HG02642 (cell line): Measurements from ENCODE around the gene GALNT14.

Source experiments
- ATAC-seq: cut with Tn5 transposase; IDR thresholded peaks from one replicate; pipeline ENCODE4 v1.9.1; 2021; ENCODE audit warnings: mild to moderate bottlenecking; ENCODE audit not compliant: unreplicated experiment, poor library complexity

GALNT14 gene

GRCh38 chr2:30957591-30957990, 180.6 kb downstream of the GALNT14 start:
- ATAC-seq: no peak

DNA sequence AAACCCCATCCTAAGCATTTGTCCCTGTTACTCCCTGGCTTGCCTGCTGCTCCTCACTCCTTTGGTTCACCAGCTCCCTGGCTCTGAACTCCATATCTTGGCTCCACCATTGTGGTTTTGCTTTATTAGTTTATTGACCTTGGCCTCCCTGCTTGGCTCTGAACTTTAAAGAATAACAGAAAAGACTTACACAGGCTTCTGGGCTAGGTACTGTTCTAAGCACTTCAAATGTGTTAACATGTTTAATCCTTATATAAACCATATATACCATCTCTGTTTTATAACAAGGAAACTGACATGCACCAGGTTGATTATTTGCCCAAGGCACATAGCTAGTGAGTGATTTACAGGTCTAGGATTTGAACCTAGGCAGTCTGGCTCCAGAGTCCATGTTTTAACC, 181.2 kb downstream of the GALNT14 start:
- no peak for ATAC-seq

- ATAC-seq: no peak
Measured at GRCh38 chr2:30955516-30956132, 182.6 kb downstream of the GALNT14 start.

DNA sequence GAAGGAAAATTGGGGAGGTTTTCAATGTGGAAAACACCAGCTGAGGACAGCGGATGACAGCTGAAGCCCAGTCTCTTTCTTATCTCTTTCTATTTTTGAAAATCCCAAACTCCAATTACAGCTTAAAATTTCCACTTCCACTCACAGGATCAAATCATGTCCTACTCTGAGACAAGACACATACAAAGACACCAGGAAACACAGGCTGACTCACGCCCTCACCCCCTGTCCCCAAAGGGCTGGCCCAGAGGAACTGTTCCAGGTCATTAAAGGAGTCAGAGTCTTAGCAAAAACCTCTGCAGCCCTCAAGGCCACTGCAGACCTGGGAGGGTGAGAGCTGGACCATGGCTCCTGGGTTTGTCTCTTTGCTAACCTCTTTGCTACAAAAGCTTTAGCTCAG, 187.9 kb downstream of the GALNT14 start:
- ATAC-seq: no peak

DNA sequence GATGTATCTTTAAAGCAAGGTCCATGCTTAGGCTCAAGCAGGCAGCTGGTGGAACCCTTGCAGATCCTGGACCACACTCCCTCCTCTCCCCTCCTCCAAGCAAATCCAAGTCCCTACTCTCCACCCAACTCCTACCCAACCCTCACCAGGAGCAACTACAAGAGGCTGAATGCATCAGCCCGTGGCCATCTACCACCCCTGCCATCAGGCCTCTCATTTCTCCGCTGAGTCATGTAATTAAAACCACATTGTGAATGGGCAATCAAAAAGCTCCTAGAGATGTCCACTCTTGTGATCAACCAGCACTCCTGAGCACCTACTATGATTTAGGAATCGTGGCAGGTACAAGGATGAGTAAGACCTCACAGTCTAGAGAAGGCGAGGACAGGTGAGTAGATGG, 188.8 kb downstream of the GALNT14 start:
- no peak for ATAC-seq

DNA sequence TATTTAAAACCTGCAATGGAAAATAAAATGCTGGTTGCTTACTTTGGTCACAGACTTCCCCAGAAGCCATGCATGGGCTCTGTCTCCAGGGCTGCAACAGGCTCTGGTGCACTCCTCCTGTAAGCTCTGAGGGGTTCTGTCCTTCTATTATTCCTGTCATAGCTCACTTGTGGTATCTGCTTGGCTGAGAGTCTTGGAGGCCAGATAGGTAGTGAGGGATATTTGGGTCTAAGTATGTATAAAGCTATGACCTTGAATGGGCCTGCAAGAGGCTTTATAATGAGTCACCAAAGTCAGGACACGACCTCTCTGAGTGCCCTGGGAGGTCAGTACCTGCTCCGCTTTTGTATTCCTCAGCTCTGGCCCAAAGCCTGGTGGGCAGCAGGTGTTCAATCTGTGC, 189.4 kb downstream of the GALNT14 start:
- ATAC-seq: no peak

DNA sequence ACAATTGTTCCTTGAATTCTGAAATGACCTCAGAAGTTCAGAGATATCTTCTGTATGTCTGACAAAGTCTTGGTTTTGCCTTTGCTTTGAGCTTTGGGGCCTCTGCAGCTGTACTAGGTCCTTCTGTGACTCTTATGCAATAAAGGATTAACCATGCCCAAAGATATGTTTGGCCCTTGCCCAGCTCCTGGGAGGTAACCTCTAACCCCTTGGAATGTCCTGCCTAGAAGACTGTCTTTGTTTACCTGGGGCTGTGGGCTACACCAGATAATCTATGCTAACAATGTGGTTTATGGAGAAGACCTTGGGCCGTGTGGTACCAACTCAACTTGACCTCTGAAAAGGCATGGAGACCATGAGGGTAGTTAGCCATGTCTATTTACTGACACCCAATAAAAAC, 190.1 kb downstream of the GALNT14 start:
- ATAC-seq: no peak

GRCh38 chr2:30947686-30948085, 190.6 kb downstream of the GALNT14 start:
- ATAC-seq: no peak

- no peak for ATAC-seq
Measured at GRCh38 chr2:30942419-30942818, 195.8 kb downstream of the GALNT14 start.

GRCh38 chr2:30940839-30941238, 197.4 kb downstream of the GALNT14 start:
- no peak for ATAC-seq

DNA sequence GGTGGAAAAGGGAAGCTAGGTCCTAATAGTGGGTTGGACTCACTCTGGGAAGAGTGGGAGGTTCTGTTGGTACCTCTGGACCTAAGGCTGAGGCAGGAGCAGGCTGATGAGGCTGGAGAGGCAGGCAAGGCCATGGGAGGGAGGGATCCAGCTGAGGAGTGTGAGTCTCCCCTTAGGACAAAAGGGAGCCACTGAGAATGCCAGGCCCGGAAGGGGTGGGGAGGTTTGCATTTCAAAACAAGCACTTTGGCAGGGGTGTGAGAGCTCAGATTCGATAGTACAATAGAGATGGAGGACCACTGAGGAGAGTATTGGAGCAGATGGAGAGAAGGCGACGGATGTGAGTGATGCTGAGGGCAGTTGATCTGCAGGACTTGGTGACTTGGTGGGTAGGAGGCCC, 198.9 kb downstream of the GALNT14 start:
- no peak for ATAC-seq

DNA sequence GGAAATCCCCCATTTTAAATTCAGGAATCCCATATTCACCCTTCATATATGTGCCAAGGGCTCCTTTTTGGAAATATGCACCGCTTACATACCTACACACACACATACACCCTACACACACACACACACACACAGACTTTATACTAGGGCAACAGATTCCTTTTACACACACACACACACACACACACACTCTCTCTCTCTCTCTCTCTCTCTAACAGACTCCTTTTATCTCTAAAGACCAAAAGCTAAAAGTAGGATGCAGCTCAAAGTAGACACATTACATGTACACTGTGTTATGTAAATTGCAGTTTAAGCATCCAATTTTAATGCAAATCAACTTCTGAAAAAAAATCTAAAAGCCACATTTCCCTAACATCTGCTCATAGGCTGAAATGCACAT, 200.0 kb downstream of the GALNT14 start:
- ATAC-seq: no peak

- no peak for ATAC-seq
Measured at GRCh38 chr2:30936977-30937376, 201.3 kb downstream of the GALNT14 start.

- ATAC-seq: no peak
Measured at GRCh38 chr2:30935795-30936194, 202.4 kb downstream of the GALNT14 start.

- ATAC-seq: no peak
Measured at GRCh38 chr2:30934066-30934465, 204.2 kb downstream of the GALNT14 start.

GRCh38 chr2:30933496-30933895, 204.7 kb downstream of the GALNT14 start:
- no peak for ATAC-seq

DNA sequence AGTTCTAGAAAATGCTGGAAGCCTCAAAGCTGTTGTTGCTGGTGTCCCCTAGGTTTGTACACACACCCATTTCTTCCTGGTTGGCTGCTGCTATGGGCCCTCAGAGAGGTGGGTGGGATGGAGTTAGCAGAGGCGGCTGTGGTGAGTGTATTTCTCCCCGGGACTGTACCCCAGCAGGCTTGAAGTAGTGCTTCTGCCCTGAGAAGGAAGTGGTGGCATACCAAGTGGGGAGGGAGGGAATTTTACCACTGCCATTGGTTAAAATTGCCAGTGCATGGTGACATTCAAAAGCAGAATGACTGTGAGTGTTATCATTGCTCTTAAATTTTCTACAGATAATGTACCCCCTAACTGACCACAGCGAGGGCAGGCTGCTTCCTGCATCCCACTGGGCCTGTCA, 205.4 kb downstream of the GALNT14 start:
- ATAC-seq: no peak

DNA sequence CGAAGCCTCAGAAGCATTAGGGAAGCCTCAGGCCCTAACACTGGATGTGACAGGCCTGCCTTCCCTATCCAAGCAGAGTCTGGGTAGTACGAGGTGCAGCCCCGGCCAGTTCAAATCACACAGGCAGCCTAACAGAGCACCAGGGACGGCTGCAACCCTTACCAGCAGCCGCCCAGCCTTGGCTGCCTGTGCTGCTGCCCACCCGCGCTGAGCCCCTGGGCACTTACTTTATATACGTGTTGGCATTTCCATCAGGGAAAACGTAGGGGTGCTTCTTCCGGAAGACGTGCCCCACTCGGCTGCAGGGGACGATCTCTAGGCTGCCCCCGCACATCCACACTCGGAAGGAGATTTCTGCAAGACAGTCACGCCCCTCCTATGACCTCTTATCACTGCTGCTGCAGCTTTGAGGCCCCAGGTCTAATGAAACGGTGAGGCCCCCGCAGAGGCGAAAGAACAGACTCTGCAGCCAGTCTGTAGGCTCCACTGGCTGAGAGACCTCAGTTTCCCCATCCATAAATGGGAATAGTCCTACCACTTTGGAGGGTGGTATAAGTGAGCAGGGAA, 206.3 kb downstream of the GALNT14 start:
- no peak for ATAC-seq

DNA sequence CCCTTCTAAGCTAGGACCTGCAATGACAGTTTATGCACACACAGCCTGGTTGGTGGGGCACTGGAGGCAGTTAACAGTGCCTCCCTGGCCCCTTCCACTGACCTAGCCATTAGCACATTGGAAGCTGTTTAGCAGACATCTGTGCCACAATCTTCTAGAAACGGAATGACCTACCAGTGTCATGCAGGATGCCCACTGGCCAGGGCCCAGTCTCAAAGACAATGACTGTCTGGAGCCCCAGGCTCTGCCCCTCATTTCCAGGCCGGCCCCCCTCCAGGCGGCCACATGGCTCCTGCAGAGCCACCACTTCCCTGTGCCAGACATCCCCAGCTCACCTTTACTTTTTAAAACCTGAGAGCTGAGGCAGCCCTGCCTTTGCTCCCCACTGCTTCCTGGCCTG, 207.5 kb downstream of the GALNT14 start:
- no peak for ATAC-seq

DNA sequence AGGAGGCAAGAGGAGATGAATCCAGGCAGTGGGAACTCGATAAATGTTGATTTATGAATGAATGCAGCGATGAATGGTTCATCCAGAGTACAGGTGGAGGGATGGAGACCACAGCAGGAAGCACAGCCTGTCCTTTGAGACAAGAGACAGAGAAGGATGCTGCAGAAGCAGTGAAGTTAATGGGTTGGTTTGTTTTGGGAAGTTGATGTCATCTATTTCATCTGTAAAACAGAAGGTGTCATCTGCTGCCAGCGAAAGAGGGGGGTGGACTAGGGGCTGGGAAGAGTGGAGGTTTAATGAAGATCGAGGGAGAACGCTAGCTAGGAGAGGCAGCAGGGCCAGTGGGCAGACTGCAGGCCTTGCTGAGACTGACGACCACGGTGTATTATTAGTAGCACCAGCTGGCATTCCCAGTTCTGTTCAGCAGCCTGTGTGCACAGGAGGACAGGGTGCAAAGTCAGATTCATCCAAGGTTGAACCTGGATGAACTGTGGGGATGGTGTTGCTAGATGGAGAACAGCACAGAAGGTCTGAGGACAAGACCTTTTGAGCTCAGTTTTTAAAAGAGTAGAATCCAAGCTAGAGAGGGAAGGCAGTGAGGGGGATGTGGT, 210.7 kb downstream of the GALNT14 start:
- no peak for ATAC-seq

DNA sequence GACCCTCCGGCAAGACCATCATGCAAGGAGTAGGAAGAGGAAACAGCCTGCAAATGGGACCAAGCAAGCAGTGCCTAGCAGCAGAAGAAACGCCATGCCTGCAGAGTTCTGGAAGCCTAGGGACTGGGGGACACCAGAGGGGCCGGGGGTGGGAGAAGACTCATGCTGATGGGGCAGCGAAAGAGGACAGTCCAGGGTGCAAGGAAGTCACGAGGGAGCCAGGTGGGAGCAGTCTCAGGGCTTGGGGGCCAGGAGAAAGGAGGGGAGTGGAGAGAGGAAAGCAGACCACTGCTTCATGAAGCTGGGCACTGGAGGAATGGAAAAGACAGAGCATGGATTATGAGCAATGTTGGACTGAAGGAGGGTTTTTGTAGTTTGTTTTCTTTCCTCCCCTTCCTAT, 211.6 kb downstream of the GALNT14 start:
- ATAC-seq: no peak

DNA sequence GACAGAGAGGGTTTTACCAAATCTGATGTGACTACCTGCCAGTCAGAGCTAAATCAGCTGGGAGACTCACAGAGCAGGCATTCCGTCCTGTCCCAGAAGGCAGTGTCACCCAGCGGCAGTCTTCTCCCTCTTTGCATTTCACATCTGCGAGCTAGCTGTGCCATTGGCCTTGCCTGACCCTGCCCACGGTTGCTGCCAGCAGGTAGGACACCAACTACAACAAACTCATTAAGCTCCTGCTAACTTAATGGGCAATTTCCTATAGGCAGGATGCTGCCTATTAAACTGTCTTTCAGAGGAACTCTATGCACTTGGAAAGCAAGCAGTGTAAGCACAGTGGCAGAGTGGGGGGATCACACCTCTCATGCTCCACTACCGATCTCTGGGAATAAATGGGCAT, 214.6 kb downstream of the GALNT14 start:
- ATAC-seq: no peak
